OCI-LY7 (cell line): ENCODE measurements around the gene CPLANE1.
"Not testable (repeated sequence)": the region's sequence is repeated elsewhere in the genome, so short reads cannot be mapped to it uniquely, and the experiment has no call there.

Experiments used
- EZH2phosphoT487 ChIP-seq: fragments of 200-600 bp; sonication (generic); IDR thresholded peaks from 2 replicates; pipeline ENCODE4 v1.6.1; 2018; ENCODE audit warnings: low read depth, borderline replicate concordance, mild to moderate bottlenecking, mixed run types, antibody characterized with exemption, low read length, moderate library complexity, mixed read lengths
- TF ChIP-seq, protein P1 (sequence below): fragments of 200-600 bp; sonication (generic); conservative IDR thresholded peaks from 2 replicates; pipeline ENCODE4 v1.5.1; 2014; ENCODE audit warnings: mild to moderate bottlenecking, antibody characterized with exemption, low read length, moderate library complexity, mixed read lengths

DNA sequence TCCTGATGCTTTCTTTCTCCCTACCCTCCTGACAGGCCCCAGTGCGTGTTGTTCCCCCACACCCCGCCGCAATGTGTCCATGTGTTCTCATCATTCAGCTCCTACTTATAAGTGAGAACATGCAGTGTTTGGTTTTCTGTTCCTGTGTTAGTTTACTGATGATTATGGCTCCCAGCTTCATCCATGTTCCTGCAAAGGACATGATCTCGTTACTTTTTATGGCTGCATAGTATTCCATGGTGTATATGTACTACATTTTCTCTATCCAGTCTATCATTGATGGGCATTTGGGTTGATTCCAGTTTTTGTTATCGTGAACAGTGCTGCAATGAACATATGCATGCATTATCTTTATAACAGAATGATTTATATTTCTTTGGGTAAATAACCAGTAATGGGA, 149.9 kb downstream of the CPLANE1 start:
- TF ChIP-seq, protein P1, sequence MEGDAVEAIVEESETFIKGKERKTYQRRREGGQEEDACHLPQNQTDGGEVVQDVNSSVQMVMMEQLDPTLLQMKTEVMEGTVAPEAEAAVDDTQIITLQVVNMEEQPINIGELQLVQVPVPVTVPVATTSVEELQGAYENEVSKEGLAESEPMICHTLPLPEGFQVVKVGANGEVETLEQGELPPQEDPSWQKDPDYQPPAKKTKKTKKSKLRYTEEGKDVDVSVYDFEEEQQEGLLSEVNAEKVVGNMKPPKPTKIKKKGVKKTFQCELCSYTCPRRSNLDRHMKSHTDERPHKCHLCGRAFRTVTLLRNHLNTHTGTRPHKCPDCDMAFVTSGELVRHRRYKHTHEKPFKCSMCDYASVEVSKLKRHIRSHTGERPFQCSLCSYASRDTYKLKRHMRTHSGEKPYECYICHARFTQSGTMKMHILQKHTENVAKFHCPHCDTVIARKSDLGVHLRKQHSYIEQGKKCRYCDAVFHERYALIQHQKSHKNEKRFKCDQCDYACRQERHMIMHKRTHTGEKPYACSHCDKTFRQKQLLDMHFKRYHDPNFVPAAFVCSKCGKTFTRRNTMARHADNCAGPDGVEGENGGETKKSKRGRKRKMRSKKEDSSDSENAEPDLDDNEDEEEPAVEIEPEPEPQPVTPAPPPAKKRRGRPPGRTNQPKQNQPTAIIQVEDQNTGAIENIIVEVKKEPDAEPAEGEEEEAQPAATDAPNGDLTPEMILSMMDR, result not testable (repeated sequence)
- not testable (repeated sequence) for TF ChIP-seq EZH2phosphoT487
